ENCODE data around the gene TCP11L1.

DNA sequence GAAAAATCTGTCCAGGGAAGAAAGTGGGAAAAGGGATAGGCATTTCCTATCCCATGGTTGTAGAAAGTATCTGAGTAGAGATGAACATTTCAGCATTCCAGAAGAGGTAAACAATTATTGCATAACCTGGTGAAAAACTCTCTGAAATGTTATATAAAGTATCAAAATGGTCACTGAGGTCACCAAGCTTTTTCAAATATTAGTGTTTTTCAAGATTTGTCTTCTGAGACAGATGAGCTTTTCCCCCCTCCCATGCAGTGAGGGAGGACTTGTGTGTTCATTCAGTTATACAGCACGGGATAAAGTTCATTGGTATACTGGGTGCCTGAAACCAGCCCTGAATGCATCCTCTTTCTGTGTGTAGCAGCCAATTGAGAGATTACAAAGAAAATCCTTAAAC, 25.6 kb upstream of the TCP11L1 start:
- TF ChIP-seq POLR2AphosphoS5 (IDR thresholded peaks at IDR 0.05) (no peak), CTCF (IDR thresholded peaks at IDR 0.05) (no peak)

Data from sigmoid colon (tissue), 4 donors.